ENCODE data around the gene BCL2.

Gene BCL2

DNA sequence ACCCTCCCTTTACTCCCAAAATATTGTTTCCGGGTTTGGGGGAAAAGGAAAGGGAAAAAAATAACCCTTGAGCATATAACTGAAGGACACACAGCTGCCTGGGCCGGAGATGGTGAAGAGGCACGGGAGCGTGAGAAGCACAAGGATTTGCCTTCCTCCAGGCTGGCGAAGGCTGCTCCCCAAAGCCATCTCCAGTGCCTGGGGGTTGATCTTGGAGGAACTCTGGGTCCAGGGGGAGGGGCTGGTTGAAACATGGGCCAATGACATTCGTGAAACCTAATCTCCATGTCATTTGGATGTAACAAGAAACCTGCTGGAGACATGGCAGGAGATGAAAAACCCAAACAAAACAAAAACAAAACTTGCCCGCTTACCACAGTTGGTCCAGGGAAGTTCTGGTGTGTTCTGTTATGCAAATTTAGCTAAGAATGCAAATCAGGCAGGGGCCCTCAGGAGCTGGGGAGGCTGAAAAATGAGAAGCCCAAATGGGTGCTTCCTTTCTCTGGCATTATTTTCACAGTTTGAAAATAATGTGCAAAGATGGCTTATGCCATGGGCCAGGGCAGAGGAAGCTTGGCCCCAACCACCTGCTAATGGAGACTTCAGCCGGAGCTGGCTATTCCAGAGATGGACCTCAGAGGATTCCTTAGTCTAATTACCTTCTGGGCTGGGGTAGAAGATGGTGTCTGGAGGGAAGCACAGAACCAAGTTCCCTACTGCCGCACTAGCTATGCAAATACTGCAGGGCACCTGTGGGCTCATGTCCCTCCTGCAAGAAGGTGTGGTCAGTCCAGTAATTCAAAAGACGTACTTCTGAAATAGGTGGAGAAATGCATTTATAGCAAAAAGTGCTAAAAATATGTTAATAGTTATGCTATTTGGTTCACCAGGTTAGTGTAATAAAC, 180.9 kb downstream of the BCL2 start:
- peak overlapping the region; percentile 39 for H3K9ac ChIP-seq (ENCODE audit: low read length)
- H2AFZ ChIP-seq (ENCODE audit: low read depth, low read length) = no peak overlapping the region
- H3K79me2 ChIP-seq (ENCODE audit: low read length) = peaks cover 98% of the 10 kb centered on the region
- H3K27me3 ChIP-seq (ENCODE audit: low read depth, low read length) = no peaks in the 10 kb centered on the region
- peaks cover 9% of the 10 kb centered on the region for H3K9me3 ChIP-seq (ENCODE audit: insufficient read depth, low read length)
- H3K4me3 ChIP-seq (ENCODE audit: low read length) = peak overlapping the region; percentile 61
- no peak for TF ChIP-seq EZH2phosphoT487 (IDR thresholded peaks at IDR 0.05; ENCODE audit: low read depth)
- TF ChIP-seq, protein P1, sequence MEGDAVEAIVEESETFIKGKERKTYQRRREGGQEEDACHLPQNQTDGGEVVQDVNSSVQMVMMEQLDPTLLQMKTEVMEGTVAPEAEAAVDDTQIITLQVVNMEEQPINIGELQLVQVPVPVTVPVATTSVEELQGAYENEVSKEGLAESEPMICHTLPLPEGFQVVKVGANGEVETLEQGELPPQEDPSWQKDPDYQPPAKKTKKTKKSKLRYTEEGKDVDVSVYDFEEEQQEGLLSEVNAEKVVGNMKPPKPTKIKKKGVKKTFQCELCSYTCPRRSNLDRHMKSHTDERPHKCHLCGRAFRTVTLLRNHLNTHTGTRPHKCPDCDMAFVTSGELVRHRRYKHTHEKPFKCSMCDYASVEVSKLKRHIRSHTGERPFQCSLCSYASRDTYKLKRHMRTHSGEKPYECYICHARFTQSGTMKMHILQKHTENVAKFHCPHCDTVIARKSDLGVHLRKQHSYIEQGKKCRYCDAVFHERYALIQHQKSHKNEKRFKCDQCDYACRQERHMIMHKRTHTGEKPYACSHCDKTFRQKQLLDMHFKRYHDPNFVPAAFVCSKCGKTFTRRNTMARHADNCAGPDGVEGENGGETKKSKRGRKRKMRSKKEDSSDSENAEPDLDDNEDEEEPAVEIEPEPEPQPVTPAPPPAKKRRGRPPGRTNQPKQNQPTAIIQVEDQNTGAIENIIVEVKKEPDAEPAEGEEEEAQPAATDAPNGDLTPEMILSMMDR (IDR thresholded peaks at IDR 0.05; ENCODE audit: low read depth, low read length) = no peak
- H3K36me3 ChIP-seq (replicated peaks; ENCODE audit: low read depth, low read length) = peaks cover 40% of the 10 kb centered on the region
- H3K4me1 ChIP-seq (ENCODE audit: low read length) = peaks cover 87% of the 10 kb centered on the region
- peak overlapping the region; percentile 76 for H3K27ac ChIP-seq (ENCODE audit: low read length)
- peaks cover 63% of the 10 kb centered on the region for H4K20me1 ChIP-seq (ENCODE audit: insufficient read depth, low read length)
- peak overlapping the region; percentile 79 for H3K4me2 ChIP-seq (ENCODE audit: low read length)

GRCh38 chr18:63137999-63138435, 181.6 kb downstream of the BCL2 start:
- Histone ChIP-seq H3K9ac (ENCODE audit: low read length) (peak overlapping the region; percentile 39), H3K36me3 (replicated peaks; ENCODE audit: low read depth, low read length) (peaks cover 40% of the 10 kb centered on the region), H3K9me3 (ENCODE audit: insufficient read depth, low read length) (peaks cover 9% of the 10 kb centered on the region), H3K4me2 (ENCODE audit: low read length) (peak overlapping the region; percentile 79), H3K79me2 (ENCODE audit: low read length) (peaks cover 98% of the 10 kb centered on the region), H3K4me1 (ENCODE audit: low read length) (peaks cover 81% of the 10 kb centered on the region), H3K27me3 (ENCODE audit: low read depth, low read length) (no peaks in the 10 kb centered on the region), H4K20me1 (ENCODE audit: insufficient read depth, low read length) (peaks cover 57% of the 10 kb centered on the region), H3K27ac (ENCODE audit: low read length) (peak overlapping the region; percentile 76), H2AFZ (ENCODE audit: low read depth, low read length) (no peak overlapping the region), H3K4me3 (ENCODE audit: low read length) (peak overlapping the region; percentile 61)
- TF ChIP-seq, protein P1 (IDR thresholded peaks at IDR 0.05; ENCODE audit: low read depth, low read length) = no peak
- no peak for TF ChIP-seq EZH2phosphoT487 (IDR thresholded peaks at IDR 0.05; ENCODE audit: low read depth)

GRCh38 chr18:63135101-63135500, 184.5 kb downstream of the BCL2 start:
- TF ChIP-seq, protein P1 (IDR thresholded peaks at IDR 0.05; ENCODE audit: low read depth, low read length) = no peak
- TF ChIP-seq EZH2phosphoT487 (IDR thresholded peaks at IDR 0.05; ENCODE audit: low read depth) = no peak
- H4K20me1 ChIP-seq (ENCODE audit: insufficient read depth, low read length) = peaks cover 71% of the 10 kb centered on the region
- H3K36me3 ChIP-seq (replicated peaks; ENCODE audit: low read depth, low read length) = peaks cover 22% of the 10 kb centered on the region
- peaks cover 96% of the 10 kb centered on the region for H3K79me2 ChIP-seq (ENCODE audit: low read length)
- H3K9ac ChIP-seq (ENCODE audit: low read length) = no peak overlapping the region
- no peak overlapping the region for H3K27ac ChIP-seq (ENCODE audit: low read length)
- H2AFZ ChIP-seq (ENCODE audit: low read depth, low read length) = no peak overlapping the region
- H3K4me1 ChIP-seq (ENCODE audit: low read length) = peaks cover 75% of the 10 kb centered on the region
- H3K4me2 ChIP-seq (ENCODE audit: low read length) = no peak overlapping the region
- peaks cover 2% of the 10 kb centered on the region for H3K9me3 ChIP-seq (ENCODE audit: insufficient read depth, low read length)
- no peak overlapping the region for H3K4me3 ChIP-seq (ENCODE audit: low read length)
- no peaks in the 10 kb centered on the region for H3K27me3 ChIP-seq (ENCODE audit: low read depth, low read length)

- Histone ChIP-seq H3K27me3 (ENCODE audit: low read depth, low read length) (no peaks in the 10 kb centered on the region), H3K79me2 (ENCODE audit: low read length) (peaks cover 82% of the 10 kb centered on the region), H3K4me2 (ENCODE audit: low read length) (no peak overlapping the region), H3K27ac (ENCODE audit: low read length) (no peak overlapping the region), H3K9me3 (ENCODE audit: insufficient read depth, low read length) (no peaks in the 10 kb centered on the region), H4K20me1 (ENCODE audit: insufficient read depth, low read length) (peaks cover 75% of the 10 kb centered on the region), H3K9ac (ENCODE audit: low read length) (no peak overlapping the region), H3K4me3 (ENCODE audit: low read length) (no peak overlapping the region), H3K36me3 (replicated peaks; ENCODE audit: low read depth, low read length) (peaks cover 18% of the 10 kb centered on the region), H3K4me1 (ENCODE audit: low read length) (peaks cover 52% of the 10 kb centered on the region), H2AFZ (ENCODE audit: low read depth, low read length) (no peak overlapping the region)
- TF ChIP-seq, protein P1 (IDR thresholded peaks at IDR 0.05; ENCODE audit: low read depth, low read length) = no peak
- no peak for TF ChIP-seq EZH2phosphoT487 (IDR thresholded peaks at IDR 0.05; ENCODE audit: low read depth)
Measured at GRCh38 chr18:63132819-63133200, 186.8 kb downstream of the BCL2 start.
